DMS 273 (cell line): ENCODE measurements around the gene THAP7.
"Not testable (repeated sequence)": the region's sequence is repeated elsewhere in the genome, so short reads cannot be mapped to it uniquely, and the experiment has no call there.

Experiments
- DNase-seq: peaks from one replicate; lab custom pipeline; 2025; ENCODE audit not compliant: unreplicated experiment; lab: John Stamatoyannopoulos, UW

THAP7 gene

DNA sequence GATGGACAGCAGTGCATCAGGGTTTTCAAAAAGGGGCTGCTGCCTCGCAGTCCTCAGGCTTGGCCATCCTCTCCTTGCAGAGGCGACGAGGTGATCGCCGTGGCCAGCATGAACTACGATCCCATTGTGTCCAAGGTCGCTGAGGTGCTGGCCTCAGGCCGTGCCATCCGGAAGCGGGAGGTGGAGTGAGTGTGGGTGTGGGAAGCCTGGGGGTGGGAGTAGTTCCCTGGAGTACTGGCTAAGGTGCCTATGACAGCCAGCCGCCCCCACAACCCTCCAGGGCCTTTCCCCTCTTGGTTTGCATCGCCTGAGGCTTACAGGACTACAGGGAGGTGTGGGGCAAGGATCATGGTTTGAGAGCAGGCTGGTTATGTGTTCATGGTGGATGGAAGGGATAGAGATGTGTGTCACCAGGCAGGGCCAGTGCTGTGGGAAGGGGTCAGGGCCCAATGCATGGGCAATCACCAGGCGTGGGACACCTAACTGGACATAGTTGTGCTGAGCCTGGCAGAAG is 21.9 kb downstream of the THAP7 start:
- no peak for DNase-seq

DNA sequence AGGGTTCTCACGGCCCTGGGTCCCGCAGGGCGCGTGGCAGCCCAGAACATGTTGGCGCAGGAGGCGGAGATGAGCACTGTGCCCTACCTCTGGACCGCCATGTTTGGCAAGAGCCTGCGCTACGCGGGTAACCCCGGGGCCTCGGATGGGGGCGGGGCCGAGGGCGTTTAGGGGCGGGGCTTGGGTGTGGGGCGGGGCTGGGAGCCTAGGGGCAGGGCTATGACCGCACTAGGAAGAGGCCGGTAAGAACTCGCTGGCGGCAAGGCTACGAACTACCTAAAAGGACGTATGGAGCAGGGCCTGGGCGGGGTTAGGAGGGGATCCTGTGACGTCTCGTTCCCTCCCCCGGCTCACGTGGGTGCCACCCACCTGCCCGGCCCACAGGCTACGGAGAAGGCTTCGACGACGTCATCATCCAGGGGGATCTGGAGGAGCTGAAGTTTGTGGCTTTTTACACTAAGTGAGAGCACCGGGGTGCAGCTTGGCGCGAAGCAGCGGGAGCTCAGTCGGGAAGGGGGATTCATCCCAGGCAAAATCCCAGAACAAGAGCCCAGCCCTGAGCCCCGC is 22.6 kb downstream of the THAP7 start:
- peak; percentile 51 for DNase-seq

DNA sequence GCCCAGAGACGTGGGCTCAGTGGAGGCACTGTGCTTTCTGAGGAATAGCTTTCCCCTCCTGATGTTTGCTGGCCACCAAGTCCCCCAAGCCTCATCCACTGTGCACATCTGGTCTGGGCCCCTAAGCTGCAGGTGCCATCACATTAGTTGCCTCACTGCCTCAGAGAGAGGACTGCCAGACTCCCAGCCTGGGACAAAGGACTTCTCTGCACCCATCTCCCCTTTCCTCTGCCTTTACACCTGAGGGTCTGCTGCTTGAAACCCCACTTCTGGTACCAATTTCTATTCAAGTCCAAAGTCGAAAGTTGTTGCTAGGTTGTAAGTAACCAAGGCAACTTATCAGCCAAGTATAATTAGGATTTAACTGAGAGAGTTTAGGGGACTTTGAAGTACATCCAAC is 23.5 kb downstream of the THAP7 start:
- no peak for DNase-seq

DNA sequence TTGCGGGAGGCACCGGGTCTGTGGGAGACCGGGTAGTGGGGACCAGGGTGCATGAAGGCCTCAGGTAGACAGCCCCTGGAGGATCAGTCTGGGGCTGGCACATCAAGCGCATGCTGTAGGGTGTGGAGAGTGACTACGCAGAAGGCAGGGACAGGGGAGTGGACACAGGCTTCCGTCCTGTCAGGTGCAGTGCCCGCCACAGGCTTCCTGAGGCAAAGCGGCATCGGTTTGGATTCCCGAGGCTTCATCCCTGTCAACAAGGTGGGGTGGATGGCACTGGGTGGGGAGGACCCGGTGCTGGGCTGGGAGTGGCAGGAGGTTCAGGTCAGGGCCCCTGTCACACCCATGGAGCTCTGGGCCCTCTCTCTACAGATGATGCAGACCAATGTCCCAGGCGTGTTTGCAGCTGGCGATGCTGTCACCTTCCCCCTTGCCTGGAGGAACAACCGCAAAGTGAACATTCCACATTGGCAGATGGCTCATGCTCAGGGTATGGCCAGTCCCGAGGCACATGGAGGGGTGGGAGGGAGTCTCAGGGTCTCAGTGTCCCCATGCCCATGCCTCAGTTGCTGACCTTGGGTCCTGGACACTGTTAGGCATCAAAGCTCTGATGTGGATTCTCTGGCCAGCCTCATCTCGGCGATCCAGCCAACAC is 24.3 kb downstream of the THAP7 start:
- no peak for DNase-seq

DNA sequence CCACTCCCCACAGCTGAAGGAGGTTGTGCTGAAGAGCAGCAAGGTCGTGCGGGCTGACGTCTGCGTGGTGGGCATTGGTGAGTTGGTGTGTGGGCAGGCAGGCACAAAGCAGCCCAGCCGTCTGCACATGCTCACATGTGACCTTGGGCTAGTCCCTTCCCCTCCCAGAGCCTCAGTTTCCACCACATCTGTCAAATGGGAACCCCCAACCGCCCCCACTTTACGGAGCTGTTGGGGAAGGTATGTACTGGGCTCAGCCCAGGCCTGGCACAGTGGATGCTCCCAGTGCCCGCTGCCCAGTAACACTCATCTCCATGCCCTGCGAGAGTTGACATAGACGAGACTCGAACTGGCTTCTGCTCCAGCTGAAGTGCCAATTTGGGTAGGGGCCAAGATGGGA is 24.9 kb downstream of the THAP7 start:
- DNase-seq: no peak

DNA sequence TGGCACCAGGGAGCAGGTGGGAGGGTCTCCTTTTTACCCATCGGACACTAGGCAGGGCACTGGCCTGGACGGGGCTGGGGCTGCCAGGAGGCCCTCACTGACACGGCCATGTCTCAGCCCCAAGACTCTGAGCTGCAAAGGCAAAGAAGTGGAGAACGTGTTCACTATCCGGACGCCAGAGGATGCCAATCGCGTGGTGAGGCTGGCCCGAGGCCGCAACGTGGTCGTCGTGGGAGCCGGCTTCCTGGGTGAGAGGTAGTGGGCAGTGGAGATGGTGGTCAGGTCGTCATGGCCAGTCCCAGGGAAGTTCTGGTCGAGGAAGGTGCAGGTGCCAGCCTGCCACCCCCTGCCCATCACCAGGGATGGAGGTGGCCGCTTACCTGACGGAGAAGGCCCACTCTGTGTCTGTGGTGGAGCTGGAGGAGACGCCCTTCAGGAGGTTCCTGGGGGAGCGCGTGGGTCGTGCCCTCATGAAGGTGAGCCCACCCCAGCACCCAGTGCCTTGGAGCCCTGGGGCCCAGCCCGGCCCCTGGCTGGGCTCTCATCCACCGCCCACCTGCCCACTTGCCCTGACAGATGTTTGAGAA is 25.5 kb downstream of the THAP7 start:
- DNase-seq: no peak

DNA sequence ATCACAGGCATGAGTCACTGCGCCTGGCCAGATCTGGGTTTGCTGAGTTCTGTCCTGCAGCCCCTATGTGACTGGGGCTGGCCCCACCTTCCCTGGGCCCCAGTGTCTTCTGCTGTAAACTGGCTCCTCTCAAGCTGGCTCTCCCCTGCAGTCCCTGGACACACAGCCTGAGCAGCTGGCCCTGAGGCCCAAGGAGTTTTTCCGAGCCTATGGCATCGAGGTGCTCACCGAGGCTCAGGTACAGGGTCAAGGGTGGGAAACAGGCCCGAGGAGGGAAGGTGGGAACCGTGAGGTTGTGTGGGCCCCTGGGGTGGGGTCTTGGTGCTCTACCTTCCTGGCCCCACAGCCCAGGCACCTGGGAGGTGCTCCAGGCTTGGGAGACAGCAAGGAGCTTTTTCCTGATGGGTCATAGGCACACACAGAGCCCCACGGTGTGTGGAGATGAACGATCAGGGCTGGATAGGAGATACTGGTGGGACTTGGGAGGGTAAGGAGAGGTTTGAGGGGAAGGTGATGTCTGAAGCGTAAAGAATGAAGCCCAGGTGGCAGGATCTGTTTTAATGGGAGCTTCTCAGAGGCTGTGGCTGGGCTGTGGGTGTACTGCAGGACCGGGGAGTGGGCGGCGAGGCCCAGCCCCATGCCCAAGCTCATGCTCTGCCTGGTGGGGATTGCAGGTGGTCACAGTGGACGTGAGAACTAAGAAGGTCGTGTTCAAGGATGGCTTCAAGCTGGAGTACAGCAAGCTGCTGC is 26.2 kb downstream of the THAP7 start:
- DNase-seq: no peak

DNA sequence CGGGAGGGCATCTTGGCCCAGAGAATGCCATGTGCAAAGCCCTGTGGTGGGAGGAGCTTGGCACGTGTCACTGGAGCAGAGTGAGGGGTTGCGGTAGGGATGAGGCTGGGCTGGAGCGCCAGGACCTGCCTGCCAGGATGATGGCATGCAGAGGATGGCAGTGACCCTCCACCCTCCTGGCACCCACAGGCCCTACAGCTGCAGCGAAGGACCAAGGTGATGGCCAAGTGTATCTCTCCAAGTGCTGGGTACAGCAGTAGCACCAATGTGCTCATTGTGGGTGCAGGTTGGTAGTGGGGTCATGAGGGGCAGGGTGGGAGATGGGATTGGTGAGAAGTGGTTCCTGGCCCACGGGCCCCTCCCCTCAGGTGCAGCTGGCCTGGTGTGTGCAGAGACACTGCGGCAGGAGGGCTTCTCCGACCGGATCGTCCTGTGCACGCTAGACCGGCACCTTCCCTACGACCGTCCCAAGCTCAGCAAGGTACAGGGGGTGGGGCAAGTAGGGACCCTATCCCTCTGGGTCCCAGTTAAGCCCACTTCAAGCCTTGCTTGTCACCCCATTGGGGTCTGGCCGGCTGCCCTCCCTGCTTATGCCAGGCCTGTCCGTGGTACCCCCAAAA is 27.5 kb downstream of the THAP7 start:
- DNase-seq: no peak

DNA sequence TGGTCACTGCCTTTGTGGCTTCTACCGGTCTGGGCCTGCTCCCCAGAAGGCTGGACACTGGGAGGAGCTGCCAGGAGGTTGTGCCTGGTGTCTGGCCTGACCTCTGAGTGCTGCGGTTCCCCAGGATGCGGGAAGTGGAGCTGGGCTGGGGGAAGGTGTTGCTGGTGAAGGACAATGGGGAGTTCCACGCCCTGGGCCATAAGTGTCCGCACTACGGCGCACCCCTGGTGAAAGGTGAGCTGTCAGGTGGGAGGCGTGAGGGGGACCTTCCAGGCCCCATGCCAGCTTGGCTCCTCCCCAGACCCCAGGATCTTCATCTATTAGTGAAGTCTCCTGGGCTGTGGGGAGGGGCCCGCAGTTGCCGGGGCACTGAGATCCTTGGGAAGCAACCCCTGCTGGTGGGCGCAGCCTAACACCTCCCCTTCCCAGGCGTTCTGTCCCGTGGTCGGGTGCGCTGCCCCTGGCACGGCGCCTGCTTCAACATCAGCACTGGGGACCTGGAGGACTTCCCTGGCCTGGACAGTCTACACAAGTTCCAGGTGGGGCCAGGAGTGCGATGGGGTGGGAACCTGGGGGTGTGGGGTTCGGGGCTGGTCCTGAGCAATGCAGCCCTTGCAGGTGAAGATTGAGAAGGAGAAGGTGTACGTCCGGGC is 28.2 kb downstream of the THAP7 start:
- DNase-seq: no peak

DNA sequence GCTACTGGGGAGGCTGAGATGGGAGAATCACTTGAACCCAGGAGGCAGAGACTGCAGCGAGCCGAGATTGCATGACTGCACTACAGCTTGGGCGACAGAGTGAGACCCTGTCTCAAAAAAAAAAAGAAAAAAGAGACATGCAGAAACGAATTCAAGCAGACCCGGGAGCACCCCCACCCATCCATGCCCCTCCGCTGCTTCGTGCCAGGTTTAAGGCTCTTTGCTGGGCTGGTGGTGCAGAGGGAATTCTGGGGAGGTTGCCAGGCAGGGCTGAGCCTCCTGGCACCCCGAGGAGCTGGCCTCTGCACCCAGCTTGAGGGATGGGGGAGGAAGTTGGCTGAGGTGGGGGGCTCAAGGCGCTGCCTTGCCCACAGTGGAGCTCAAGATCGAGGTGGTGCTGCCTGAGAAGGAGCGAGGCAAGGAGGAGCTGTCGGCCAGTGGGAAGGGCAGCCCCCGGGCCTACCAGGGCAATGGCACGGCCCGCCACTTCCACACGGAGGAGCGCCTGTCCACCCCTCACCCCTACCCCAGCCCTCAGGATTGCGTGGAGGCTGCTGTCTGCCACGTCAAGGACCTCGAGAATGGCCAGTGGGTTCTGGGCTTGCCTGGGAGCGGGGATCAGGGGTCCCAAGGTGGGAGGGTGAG is 28.9 kb downstream of the THAP7 start:
- DNase-seq: no peak

DNA sequence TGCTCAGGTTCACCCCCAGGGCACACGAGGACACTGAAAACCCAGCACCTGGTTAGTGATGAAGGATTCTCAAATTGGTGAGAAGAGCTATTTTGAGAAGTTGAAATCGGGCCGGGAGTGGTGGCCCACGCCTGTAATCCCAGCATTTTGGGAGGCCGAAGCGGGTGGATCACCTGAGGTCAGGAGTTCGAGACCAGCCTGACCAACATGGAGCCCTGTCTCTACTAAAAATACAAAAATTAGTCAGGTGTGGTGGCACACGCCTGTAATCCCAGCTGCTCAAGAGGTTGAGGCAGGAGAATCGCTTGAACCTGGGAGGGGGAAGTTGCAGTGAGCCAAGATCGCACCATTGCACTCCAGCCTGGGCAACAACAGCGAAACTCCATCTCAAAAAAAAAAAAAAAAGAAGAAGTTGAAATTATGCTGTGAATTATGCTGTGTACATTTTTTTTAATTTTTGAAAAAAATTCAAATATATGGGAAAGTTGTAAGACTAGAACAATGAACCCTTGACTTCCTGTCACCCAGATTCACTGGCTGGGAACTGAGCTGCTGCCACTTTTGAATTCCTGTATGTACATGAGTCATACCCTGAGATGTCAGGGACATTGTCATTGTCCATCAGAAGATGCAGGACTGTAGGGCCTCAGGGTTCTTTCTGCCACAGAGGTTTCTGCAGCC is 29.8 kb downstream of the THAP7 start:
- not testable (repeated sequence) for DNase-seq

DNA sequence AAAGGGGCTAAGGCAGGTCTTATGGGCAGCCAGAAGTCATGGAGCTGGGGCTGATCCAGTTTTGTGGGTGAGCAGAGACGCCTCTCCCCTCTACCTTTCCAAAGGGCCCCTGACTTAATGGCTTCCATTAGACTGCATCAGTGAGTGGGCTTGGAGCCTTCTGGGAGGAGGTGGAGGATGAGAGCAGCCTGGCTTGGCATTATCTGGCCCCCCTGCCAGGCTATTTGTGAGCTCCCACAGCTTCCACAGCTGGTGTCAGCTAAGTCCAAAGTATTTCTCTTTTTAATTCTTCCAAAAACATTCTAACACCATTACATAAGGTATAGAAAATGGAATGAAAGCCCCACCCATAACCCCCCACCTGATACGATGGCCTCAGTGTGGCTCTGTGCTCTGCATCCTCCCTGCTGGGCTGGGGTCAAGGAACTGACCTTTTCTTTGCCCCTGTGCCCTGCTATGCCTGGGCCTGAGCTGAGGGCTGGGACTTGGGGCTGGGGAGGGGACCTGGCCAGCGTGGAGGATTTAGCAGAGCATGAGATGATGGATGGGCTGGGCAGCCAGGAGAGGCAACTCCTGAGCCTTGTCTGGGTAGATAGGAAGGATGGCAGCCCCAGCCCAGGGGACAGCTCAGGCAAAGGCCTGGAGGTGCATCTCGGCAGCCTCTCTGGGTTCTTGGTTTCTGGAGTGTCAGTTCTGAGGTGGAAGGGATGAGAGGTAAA is 30.8 kb downstream of the THAP7 start:
- DNase-seq: peak; percentile 47

DNA sequence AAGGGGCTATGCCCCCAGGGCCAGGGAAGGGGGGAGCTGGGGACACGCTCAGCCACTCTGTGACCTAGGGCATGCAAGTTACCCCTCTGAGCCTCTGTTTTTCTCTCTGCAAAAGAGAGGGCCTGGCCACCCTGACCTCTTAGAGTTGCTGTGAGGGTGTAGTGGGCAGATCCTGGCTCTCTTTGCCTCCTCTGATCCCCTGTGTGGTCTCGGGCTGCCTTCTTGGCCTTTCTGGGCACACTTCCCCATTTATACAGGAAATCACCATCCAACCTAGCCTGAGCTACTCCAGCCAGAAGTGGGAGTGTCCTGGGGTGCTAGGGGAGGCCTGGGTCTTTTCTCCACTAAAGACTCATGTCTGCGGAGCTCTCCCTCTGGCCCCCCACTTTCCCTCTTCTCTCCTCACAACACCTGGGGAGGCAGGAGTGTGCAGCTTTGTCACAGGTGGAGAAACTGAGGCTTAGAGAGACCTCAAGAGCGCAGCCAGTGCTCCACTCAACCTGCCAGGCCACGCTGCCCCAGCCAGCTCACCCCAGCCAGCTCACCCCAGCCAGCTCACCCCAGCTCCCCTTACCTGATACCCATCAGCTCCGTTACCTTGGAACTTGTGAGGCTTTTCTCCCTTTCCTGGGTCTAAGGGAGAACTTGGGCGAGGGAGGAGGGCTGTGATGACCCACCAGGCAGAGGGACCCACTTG is 33.5 kb downstream of the THAP7 start:
- no peak for DNase-seq

DNA sequence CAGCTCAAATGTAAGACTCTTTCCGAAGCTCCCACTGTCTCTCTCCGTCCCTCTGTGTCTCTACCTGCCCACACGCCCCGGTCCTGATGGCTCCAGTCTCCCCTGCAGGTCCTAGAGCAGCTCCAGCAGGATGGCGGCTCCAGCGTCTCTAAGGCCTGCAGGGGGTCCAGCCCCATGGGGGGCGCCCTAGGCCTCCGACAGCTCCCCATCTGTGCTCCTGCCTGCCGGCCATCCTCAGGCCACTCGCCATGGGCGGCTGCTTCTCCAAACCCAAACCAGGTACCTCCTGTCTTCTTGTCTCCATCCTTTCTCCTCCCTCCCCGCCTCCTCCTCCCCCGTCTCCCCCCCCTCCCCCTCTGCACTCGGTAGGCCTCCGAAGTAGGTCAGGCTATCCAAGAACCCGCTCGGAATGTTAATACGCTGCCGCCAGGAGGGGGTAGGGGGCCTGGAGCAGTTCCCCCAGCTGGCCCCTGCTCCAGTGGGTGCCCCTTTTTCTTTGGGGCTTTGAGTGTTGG is 34.2 kb downstream of the THAP7 start:
- no peak for DNase-seq

DNA sequence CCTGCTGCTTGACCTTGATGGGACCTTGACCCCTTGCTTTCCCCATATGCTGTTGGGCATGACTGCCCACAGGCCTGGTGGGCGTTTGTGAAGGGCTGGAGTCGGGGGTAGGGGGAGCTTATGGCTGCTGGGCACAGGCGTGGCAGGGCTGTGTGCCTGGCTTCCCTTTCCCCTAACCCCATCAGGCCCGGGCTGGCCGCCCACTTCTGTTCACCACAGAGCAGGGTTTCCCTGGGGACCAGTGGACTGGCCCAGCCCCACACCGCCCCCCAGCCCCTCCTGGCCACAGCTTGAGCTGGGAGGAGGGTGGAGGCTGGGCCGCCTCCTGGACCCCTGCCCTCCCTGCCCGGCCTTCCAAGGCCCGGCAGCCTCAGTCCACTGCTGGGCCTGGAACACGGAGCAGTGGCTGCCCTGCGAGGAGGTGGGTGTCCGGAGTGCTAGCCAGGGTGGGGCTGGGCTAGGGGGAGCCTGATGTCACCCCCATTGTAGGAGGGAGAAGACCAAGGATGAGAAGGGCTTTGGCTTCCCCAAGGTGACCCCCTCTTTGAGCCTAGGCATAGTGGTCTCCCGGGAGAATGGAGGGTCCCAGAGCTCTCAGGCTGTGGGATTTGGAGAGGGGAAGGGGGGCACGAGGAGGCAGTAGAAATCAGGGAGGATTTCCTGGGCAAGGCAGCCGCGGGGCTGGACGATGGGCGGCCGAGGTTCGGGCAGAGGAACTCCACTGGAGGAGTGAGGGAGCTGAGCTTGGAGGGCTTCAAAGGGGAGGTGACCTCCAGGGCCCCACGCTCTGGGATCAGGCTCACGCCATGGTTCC is 34.8 kb downstream of the THAP7 start, which contains the start of gene AIFM3:
Gene AIFM3, plus strand, starts transcription at position 373 of the 814 bp plus-strand sequence. CDS start 690 bp downstream, outside the sequence.
- no peak for DNase-seq

DNA sequence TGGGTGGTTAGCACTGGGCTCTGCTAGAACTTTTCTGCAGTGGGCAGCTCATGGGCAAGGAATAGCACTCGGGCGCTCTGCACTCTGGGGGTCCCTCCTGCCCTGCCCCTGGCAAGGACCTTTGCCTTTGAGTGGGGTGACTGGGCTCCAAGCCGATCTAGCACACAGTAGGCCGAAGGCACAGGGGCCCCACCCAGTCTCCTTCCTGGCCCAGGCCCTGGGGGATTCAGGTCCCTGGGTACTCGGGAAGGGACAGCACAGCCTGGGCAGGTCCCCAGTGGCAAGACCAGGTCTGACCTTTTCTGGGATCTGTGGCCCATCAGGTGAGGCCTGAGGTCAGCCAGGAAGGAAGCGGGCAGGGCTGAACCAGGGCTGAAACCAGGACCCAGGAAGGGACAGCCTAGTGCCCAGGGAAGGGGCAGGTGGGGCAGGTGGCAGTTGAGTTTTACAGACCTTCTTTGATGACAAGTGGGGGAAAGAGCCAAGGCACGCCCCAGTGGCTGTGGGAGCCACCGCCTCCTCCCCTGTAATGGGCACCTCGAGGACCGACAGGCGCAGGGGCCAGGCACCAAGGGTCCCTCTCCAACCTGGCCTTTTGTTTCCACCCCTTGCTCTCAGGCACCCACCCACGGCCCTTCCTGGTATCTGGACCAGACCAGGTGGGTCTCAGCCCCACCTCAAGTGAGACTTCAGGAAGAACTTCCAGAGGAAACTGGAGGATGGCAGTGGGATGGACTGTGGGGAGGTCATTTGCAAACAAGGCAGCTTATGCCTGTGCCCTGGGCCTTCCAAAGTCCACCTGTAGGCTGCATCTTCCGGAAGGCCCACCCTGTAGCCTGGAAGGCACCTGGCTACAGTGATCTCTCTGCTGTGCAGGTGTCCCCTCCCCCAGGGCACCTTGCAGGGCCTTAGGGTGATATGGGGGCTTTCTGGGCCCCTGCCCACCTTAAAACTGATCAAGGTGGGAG is 35.7 kb downstream of the THAP7 start:
- DNase-seq: no peak
